T-helper 1 cell treated with Interleukin-12 subunit alpha and Interleukin-12 subunit beta and Interleukin-4 antibody, amounts not matched to agents 30 μg/mL and 1 μg/mL, for 36 hours (primary cell): ENCODE data around the gene SMAD6.

Experiments used
- H3K27ac Mint-ChIP-seq: one replicate; pipeline ENCODE4 v1.8.0; 2021; ENCODE audit warnings: mild to moderate bottlenecking, mixed read lengths
- H3K27me3 Mint-ChIP-seq: one replicate; pipeline ENCODE4 v1.8.0; 2021; ENCODE audit warnings: low read depth, mixed read lengths
- H3K36me3 Mint-ChIP-seq: one replicate; pipeline ENCODE4 v1.8.0; 2021; ENCODE audit warnings: low read depth, mixed read lengths
- H3K4me1 Mint-ChIP-seq: one replicate; pipeline ENCODE4 v1.8.0; 2021; ENCODE audit warnings: low read depth, mixed read lengths
- H3K4me3 Mint-ChIP-seq: one replicate; pipeline ENCODE4 v1.8.0; 2021; ENCODE audit warnings: mild to moderate bottlenecking, moderate library complexity, mixed read lengths
- H3K9me3 Mint-ChIP-seq: one replicate; pipeline ENCODE4 v1.8.0; 2021; ENCODE audit warnings: mixed read lengths

The SMAD6 gene

GRCh38 chr15:66778716-66779115 is 76.7 kb downstream of the SMAD6 start:
- no peaks in the 10 kb centered on the region for H3K4me1 Mint-ChIP-seq

GRCh38 chr15:66779331-66780009 is 77.4 kb downstream of the SMAD6 start:
- no peaks in the 10 kb centered on the region for H3K9me3 Mint-ChIP-seq
- H3K27me3 Mint-ChIP-seq: peaks cover 5% of the 10 kb centered on the region
- H3K27ac Mint-ChIP-seq: no peak overlapping the region
- no peak overlapping the region for H3K4me3 Mint-ChIP-seq
- H3K4me1 Mint-ChIP-seq: no peaks in the 10 kb centered on the region
- no peaks in the 10 kb centered on the region for H3K36me3 Mint-ChIP-seq

More at GRCh38 chr15:66778716-66779115, 76.7 kb downstream of the SMAD6 start:
- no peaks in the 10 kb centered on the region for H3K36me3 Mint-ChIP-seq
- no peaks in the 10 kb centered on the region for H3K9me3 Mint-ChIP-seq
- H3K27ac Mint-ChIP-seq: no peak overlapping the region
- no peak overlapping the region for H3K4me3 Mint-ChIP-seq
- peaks cover 5% of the 10 kb centered on the region for H3K27me3 Mint-ChIP-seq

- Mint-ChIP-seq H3K4me3 (no peak overlapping the region), H3K27me3 (peaks cover 5% of the 10 kb centered on the region), H3K9me3 (no peaks in the 10 kb centered on the region), H3K4me1 (no peaks in the 10 kb centered on the region), H3K27ac (no peak overlapping the region), H3K36me3 (no peaks in the 10 kb centered on the region)
Observed at GRCh38 chr15:66780172-66780972, 78.3 kb downstream of the SMAD6 start.

GRCh38 chr15:66780973-66781718 is 79.1 kb downstream of the SMAD6 start:
- H3K9me3 Mint-ChIP-seq: no peaks in the 10 kb centered on the region
- no peak overlapping the region for H3K27ac Mint-ChIP-seq
- peaks cover 5% of the 10 kb centered on the region for H3K27me3 Mint-ChIP-seq
- no peaks in the 10 kb centered on the region for H3K4me1 Mint-ChIP-seq
- H3K36me3 Mint-ChIP-seq: no peaks in the 10 kb centered on the region
- no peak overlapping the region for H3K4me3 Mint-ChIP-seq

GRCh38 chr15:66782785-66783184 is 80.7 kb downstream of the SMAD6 start:
- H3K27me3 Mint-ChIP-seq: peaks cover 5% of the 10 kb centered on the region
- H3K4me3 Mint-ChIP-seq: no peak overlapping the region
- H3K27ac Mint-ChIP-seq: no peak overlapping the region
- no peaks in the 10 kb centered on the region for H3K4me1 Mint-ChIP-seq
- no peaks in the 10 kb centered on the region for H3K36me3 Mint-ChIP-seq
- H3K9me3 Mint-ChIP-seq: no peaks in the 10 kb centered on the region

GRCh38 chr15:66783314-66783713 is 81.3 kb downstream of the SMAD6 start:
- H3K27me3 Mint-ChIP-seq: peaks cover 5% of the 10 kb centered on the region
- H3K9me3 Mint-ChIP-seq: no peaks in the 10 kb centered on the region
- no peak overlapping the region for H3K4me3 Mint-ChIP-seq
- no peaks in the 10 kb centered on the region for H3K4me1 Mint-ChIP-seq
- no peaks in the 10 kb centered on the region for H3K36me3 Mint-ChIP-seq
- no peak overlapping the region for H3K27ac Mint-ChIP-seq

GRCh38 chr15:66783725-66784124 is 81.7 kb downstream of the SMAD6 start:
- Mint-ChIP-seq H3K27me3 (peaks cover 5% of the 10 kb centered on the region), H3K36me3 (no peaks in the 10 kb centered on the region), H3K27ac (no peak overlapping the region), H3K9me3 (no peaks in the 10 kb centered on the region), H3K4me1 (no peaks in the 10 kb centered on the region), H3K4me3 (no peak overlapping the region)

- peaks cover 5% of the 10 kb centered on the region for H3K27me3 Mint-ChIP-seq
- H3K27ac Mint-ChIP-seq: no peak overlapping the region
- H3K36me3 Mint-ChIP-seq: no peaks in the 10 kb centered on the region
- no peaks in the 10 kb centered on the region for H3K9me3 Mint-ChIP-seq
- H3K4me3 Mint-ChIP-seq: no peak overlapping the region
- H3K4me1 Mint-ChIP-seq: no peaks in the 10 kb centered on the region
Observed at GRCh38 chr15:66784174-66784573, 82.1 kb downstream of the SMAD6 start.

GRCh38 chr15:66785637-66786036 is 83.6 kb downstream of the SMAD6 start:
- Mint-ChIP-seq H3K4me1 (no peaks in the 10 kb centered on the region), H3K36me3 (no peaks in the 10 kb centered on the region), H3K27ac (no peak overlapping the region), H3K4me3 (no peak overlapping the region), H3K9me3 (no peaks in the 10 kb centered on the region), H3K27me3 (peaks cover 5% of the 10 kb centered on the region)

GRCh38 chr15:66786222-66786621 is 84.2 kb downstream of the SMAD6 start:
- Mint-ChIP-seq H3K36me3 (no peaks in the 10 kb centered on the region), H3K27me3 (peaks cover 5% of the 10 kb centered on the region), H3K9me3 (no peaks in the 10 kb centered on the region), H3K4me3 (no peak overlapping the region), H3K4me1 (no peaks in the 10 kb centered on the region), H3K27ac (no peak overlapping the region)

- no peaks in the 10 kb centered on the region for H3K9me3 Mint-ChIP-seq
- no peaks in the 10 kb centered on the region for H3K36me3 Mint-ChIP-seq
- no peak overlapping the region for H3K4me3 Mint-ChIP-seq
- H3K4me1 Mint-ChIP-seq: no peaks in the 10 kb centered on the region
- peaks cover 5% of the 10 kb centered on the region for H3K27me3 Mint-ChIP-seq
- H3K27ac Mint-ChIP-seq: no peak overlapping the region
Observed at GRCh38 chr15:66786708-66787488, 84.9 kb downstream of the SMAD6 start.

GRCh38 chr15:66787489-66787871 is 85.4 kb downstream of the SMAD6 start:
- no peaks in the 10 kb centered on the region for H3K36me3 Mint-ChIP-seq
- no peak overlapping the region for H3K4me3 Mint-ChIP-seq
- no peak overlapping the region for H3K27ac Mint-ChIP-seq
- no peaks in the 10 kb centered on the region for H3K9me3 Mint-ChIP-seq
- peaks cover 5% of the 10 kb centered on the region for H3K27me3 Mint-ChIP-seq
- H3K4me1 Mint-ChIP-seq: no peaks in the 10 kb centered on the region

- Mint-ChIP-seq H3K27ac (no peak overlapping the region), H3K9me3 (no peaks in the 10 kb centered on the region), H3K27me3 (peaks cover 2% of the 10 kb centered on the region), H3K36me3 (no peaks in the 10 kb centered on the region), H3K4me3 (no peak overlapping the region), H3K4me1 (no peaks in the 10 kb centered on the region)
Observed at GRCh38 chr15:66788024-66788423, 86.0 kb downstream of the SMAD6 start.
